GM21619 (cell line): ENCODE measurements around the gene RNF19B.

Source experiments
- ATAC-seq: cut with Tn5 transposase; IDR thresholded peaks from one replicate; pipeline ENCODE4 v1.9.1; 2021; ENCODE audit not compliant: unreplicated experiment

The RNF19B gene

DNA sequence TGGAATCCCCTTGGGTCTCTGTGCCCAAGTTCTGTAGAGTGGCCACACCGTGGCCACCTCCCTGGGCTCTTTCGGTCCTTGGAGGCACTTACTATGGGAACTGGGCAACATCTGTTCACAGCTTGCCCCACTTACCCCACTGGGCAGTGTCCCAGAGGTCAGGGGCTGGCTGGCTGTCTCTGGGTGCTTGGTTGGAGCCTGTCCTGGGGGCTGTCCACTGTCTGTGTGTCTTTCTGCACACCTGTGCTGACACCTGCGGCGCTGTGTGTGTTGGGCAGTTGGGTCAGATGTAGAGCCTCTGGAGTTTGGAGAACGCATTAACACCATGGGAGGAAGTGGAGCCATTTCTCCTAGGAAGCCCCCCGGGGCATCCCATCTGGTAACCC is 62.1 kb downstream of the RNF19B start:
- no peak for ATAC-seq

- no peak for ATAC-seq
Observed at GRCh38 chr1:32901823-32902534, 62.6 kb downstream of the RNF19B start.

DNA sequence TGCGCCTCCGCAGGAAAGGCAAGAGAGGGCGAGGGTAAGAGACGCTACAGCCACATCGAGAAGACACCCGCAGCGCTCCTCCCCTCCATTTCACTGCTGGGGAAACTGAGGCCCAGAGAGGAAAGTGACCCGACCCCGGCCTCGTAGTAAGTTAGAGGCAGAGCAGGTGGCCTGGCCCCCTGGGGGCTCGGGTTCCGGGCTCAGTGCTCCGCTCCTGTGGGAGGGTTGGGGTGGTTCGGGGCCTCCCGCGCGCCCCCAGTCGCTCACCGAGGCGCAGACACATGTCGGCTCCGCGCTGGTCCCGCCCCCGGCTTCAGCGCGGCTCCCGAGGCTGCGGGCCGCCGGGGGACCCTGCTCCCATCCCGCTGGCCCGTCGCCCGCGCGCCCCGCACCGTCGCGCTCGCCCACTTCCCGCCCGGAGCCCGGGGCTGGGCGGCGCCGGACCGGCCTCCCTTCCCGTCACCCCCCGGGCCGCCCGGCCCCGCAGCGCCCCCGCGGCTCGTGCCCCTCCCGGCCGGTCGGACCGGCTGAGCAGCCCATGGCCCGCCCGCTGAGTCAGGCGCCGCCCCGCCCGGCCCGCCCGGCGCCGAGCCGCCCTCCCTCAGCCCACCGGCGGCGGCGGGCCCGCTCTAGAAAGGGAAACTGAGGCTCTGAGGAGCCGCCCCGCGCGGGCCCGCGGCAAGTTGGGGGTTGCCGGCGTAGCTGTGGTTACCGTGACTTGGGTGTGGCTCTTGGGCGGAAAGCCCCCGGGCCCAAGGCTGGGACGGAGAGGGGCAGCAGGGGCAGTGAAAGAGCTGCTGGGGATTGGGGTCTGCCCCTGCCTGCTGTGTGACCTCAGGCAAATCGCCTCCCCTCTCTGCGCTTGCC is 63.4 kb downstream of the RNF19B start, which contains the start of gene TMEM54:
TSS of gene TMEM54 (minus strand) at position 434 of the 867 bp plus-strand sequence. CDS start at position 283, 151 bp downstream.
- ATAC-seq = no peak

- no peak for ATAC-seq
Observed at GRCh38 chr1:32900371-32900955, 64.1 kb downstream of the RNF19B start.

DNA sequence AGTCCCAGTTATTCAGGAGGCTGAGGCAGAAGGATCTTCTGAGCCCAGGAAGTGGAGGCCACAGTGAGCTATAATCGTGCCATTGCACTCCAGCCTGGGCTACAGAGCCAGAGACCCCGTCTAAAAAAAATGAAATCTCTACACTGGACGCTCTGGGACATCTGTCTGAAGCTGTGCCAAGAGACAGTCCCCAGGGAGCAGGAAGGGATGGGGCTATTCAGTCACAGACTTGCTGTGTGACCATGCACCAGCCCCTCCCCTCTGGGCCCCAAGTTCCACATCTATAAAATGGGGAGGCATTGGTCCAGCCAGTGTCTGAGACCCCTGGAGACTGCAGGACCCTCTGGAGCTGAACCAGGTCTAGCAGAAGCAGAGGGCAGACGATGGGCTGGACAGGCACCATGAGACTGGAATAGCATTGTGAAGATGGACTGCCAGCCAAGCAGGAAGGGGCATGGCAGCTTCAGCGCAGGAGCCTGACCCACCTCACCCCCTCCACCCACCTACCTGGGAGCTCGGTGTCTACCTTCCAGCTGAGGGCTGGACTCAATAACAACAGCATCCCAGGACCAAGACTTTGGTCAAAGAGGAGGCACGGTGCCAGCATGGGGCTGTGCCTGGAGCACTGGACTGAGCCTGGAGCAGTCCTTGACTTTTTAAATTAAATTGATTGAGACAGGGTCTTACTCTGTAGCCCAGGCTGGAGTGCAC is 64.9 kb downstream of the RNF19B start:
- no peak for ATAC-seq

GRCh38 chr1:32898958-32899357 is 65.7 kb downstream of the RNF19B start:
- ATAC-seq = no peak

GRCh38 chr1:32898056-32898455 is 66.6 kb downstream of the RNF19B start:
- ATAC-seq = no peak

DNA sequence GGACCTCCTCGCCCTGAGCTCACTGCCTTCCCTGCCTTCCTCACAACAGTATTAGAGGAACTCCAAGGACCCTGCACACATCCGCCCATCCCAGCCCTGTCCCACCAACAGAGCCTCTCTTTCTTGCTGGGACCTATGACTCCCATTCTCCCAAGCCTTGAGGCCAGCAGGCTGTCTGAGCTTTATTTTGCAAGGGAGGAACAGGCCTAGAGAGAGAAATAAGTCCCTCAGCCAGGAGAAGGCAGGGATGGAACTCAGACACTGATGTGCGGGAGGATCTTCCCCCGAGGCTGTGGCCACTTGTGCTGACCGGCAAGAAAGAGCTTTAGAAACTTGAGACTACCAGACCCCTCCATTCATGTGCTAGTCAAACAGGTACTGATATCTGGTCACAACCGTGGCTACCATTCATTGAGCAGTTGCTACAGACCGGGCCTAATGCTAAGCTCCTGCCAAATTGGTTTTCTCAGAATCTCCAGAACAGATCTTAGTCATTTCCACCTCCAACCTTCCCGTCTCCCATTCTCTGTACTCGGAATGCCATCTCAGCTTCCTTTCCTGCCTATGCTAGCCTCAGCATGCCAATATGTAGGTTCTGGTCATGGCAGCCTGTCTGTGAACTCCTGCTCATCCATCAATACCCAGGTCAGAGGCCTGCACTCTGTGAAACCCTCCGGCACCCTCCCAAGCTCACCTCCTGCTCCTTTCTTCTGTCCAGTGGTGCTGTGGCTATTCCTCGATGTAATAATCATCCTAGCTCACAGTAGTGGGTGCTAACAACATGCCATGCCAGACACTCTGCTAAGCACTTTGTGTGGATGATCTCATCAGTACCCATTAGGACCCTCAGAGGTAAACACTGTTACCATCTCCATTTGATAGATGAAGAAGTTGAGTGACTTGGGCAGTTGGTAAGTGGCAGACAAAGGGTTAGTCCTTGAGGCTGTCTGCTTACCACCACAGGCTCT is 67.2 kb downstream of the RNF19B start:
- no peak for ATAC-seq

DNA sequence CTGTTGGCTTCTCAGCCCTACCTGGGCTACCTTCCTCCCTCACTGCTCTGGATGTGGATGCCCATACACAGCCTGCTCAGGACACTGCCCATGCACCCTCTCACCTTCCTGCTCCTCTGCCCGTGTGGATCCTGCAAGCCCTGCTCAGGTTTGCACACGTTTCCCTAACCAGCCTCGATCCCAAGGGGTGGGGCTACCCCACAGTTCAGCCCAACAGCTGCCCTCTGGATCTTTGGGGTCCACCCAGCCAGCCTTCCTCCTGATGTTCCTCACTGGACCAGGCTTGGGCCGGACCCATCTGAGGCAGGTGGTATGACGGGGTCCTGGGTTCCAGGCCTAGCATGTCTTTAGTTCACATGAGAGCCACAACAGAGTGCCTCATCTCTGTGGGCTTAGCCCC is 68.2 kb downstream of the RNF19B start:
- no peak for ATAC-seq

- ATAC-seq = no peak
Observed at GRCh38 chr1:32895325-32896215, 69.0 kb downstream of the RNF19B start.

- no peak for ATAC-seq
Observed at GRCh38 chr1:32894681-32895080, 69.9 kb downstream of the RNF19B start.

- no peak for ATAC-seq
Observed at GRCh38 chr1:32894019-32894600, 70.5 kb downstream of the RNF19B start.

DNA sequence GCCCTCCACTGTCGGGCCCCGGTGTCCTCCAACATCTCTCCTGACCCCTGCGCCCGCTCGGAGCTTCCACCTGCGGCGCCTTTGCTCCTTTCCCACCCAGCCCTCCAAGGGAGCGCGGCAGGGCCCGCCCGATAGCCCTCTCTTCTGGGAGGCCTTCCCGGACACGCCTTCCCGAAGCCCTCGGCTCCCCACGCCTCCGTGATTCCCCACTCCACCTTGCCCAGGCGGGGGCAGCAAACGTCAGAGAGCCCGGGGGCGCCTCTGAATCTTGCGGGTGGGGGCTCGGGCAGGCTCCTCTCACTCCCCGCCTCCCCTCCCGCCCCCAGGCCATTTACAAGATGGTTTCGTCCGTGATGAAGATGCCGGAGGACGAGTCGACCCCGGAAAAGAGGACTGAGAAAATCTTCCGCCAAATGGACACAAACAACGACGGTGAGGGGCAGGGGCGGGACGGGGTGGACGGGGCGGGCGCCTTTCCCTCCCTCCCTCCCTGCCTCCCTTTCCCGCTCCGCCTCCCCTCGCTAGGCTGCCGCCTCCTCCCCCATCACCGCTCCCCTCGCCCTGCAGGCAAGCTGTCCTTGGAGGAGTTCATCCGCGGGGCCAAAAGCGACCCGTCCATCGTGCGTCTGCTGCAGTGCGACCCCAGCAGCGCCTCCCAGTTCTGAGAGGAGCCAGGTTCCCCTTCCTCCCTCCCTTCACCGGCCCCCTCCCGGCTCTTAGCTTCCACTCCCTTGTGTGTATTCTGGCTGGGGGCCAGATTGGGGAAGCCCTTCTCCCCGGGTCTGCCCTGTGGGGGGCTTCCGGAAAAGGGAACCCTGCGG is 71.2 kb downstream of the RNF19B start:
- ATAC-seq = no peak

- no peak for ATAC-seq
Observed at GRCh38 chr1:32892368-32893197, 72.0 kb downstream of the RNF19B start.

DNA sequence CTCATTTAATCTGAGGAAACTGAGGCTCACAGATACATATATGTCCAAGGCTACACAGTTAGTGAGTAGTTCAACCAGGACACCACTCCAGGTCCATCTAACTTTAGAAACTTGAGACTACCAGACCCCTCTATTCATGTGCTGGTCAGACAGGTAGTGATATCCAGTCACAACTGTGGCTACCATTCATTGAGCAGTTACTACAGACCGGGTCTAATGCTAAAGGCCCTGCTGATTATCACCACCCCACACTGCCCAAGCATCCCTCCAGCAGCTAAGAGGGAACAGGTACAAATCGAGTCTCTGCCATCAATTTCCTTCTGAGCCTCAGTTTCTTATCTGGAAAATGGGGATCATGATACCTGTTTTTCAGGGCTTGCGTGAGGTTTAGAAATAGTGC is 73.0 kb downstream of the RNF19B start:
- no peak for ATAC-seq

GRCh38 chr1:32891241-32891570 is 73.4 kb downstream of the RNF19B start:
- no peak for ATAC-seq
